PC-3 (cell line): ENCODE results near the gene CLTCL1. TPM values are rescaled to one million over a fixed set of nuclear protein-coding genes. Genes with fewer than 3 reads are reported as not detected.

Source experiments
- ATAC-seq: fragments of 200-7000 bp; cut with Tn5 transposase; 2 replicates; pipeline ENCODE4 v1.9.1; 2020; ENCODE audit warnings: mild to moderate bottlenecking, moderate library complexity
- BruUV-seq: library from RNA; stranded (reverse); fragments of 400-500 nt; replicated peaks from 2 replicates; lab custom pipeline; 2021; lab: Mats Ljungman, UMichigan
- CTCF ChIA-PET: fragments of 300-600 bp; sonication (Branson Sonifier 250); formaldehyde crosslinking; loops from one replicate; lab custom pipeline; 2022; ENCODE audit warnings: antibody characterized with exemption; lab: Charles Lee
- POLR2A ChIA-PET: fragments of 300-600 bp; sonication (Branson Sonifier 250); formaldehyde crosslinking; loops from one replicate; lab custom pipeline; 2022; ENCODE audit warnings: antibody characterized with exemption; ENCODE audit not compliant: unreplicated experiment; lab: Charles Lee
- DNase-seq: peaks from one replicate; pipeline ENCODE4 v3.0.0-alpha.2; 2015
- H2AFZ ChIP-seq: fragments of 300-600 bp; sonication (generic); 2 replicates; pipeline ENCODE4 v1.6.0; 2016; ENCODE audit warnings: antibody characterized with exemption, low read length
- H3F3A ChIP-seq: fragments of 300-600 bp; sonication (generic); one replicate; pipeline ENCODE4 v1.6.0; 2017; ENCODE audit warnings: antibody characterized with exemption, low read length, control low read depth, mild to moderate bottlenecking; ENCODE audit not compliant: unreplicated experiment
- H3K27ac ChIP-seq: fragments of 300-600 bp; sonication (generic); 2 replicates; pipeline ENCODE4 v1.5.1; 2016; ENCODE audit warnings: mild to moderate bottlenecking, low read length
- H3K27me3 ChIP-seq: fragments of 300-600 bp; sonication (generic); 2 replicates; pipeline ENCODE4 v1.6.1; 2016; ENCODE audit warnings: low read length, mixed read lengths
- H3K36me3 ChIP-seq: fragments of 300-600 bp; sonication (generic); 2 replicates; pipeline ENCODE4 v1.6.1; 2016; ENCODE audit warnings: low read depth, mixed run types, low read length, mixed read lengths
- H3K4me1 ChIP-seq: fragments of 300-600 bp; sonication (generic); 2 replicates; pipeline ENCODE4 v1.5.1; 2016; ENCODE audit warnings: low read length; ENCODE audit not compliant: insufficient read depth
- H3K4me2 ChIP-seq: fragments of 300-600 bp; sonication (generic); 2 replicates; pipeline ENCODE4 v1.6.0; 2016; ENCODE audit warnings: low read length
- H3K4me3 ChIP-seq: fragments of 300-600 bp; sonication (generic); 2 replicates; pipeline ENCODE4 v1.5.1; 2016; ENCODE audit warnings: mild to moderate bottlenecking, low read length, mixed read lengths
- H3K79me2 ChIP-seq: fragments of 300-600 bp; sonication (generic); 2 replicates; pipeline ENCODE4 v1.6.1; 2017; ENCODE audit warnings: low read length, mixed read lengths
- H3K9ac ChIP-seq: fragments of 300-600 bp; sonication (generic); 2 replicates; pipeline ENCODE4 v1.6.0; 2016; ENCODE audit warnings: mild to moderate bottlenecking, low read length
- H3K9me2 ChIP-seq: fragments of 300-600 bp; sonication (generic); replicated peaks from 2 replicates; pipeline ENCODE4 v1.6.1; 2016; ENCODE audit warnings: mixed run types, low read length, mixed read lengths
- H3K9me3 ChIP-seq: fragments of 300-600 bp; sonication (generic); 2 replicates; pipeline ENCODE4 v1.6.1; 2016; ENCODE audit warnings: low read length, mixed read lengths
- H4K20me1 ChIP-seq: fragments of 300-600 bp; sonication (generic); 2 replicates; pipeline ENCODE4 v1.6.1; 2016; ENCODE audit warnings: low read length, mixed read lengths
- EZH2 ChIP-seq: fragments of 300-600 bp; sonication (generic); IDR thresholded peaks from one replicate; pipeline ENCODE4 v1.6.1; 2017; ENCODE audit warnings: antibody characterized with exemption, mild to moderate bottlenecking, low read length; ENCODE audit not compliant: unreplicated experiment
- EZH2phosphoT487 ChIP-seq: fragments of 300-600 bp; sonication (generic); IDR thresholded peaks from 2 replicates; pipeline ENCODE4 v1.6.1; 2018; ENCODE audit warnings: mild to moderate bottlenecking, antibody characterized with exemption, low read length, borderline replicate concordance
- intact Hi-C: fragments of 100-400 bp; cut with micrococcal nuclease; formaldehyde crosslinking; loops from 2 replicates; pipeline ENCODE4 v1.9.0; 2023
- total RNA-seq: library from RNA; depleted of rRNA; stranded (reverse); fragments of >200 nt; gene quantifications from 2 replicates; pipeline ENCODE4 v1.2.3, GENCODE V29; 2014
- TF ChIP-seq, protein P1 (sequence below): fragments of 300-600 bp; sonication (generic); conservative IDR thresholded peaks from 2 replicates; pipeline ENCODE4 v1.5.1; 2017; ENCODE audit warnings: antibody characterized with exemption, low read depth, mild to moderate bottlenecking, low read length

Gene CLTCL1
- total RNA-seq, 1 experiment from 2014 or later, result 5.5 TPM

DNA sequence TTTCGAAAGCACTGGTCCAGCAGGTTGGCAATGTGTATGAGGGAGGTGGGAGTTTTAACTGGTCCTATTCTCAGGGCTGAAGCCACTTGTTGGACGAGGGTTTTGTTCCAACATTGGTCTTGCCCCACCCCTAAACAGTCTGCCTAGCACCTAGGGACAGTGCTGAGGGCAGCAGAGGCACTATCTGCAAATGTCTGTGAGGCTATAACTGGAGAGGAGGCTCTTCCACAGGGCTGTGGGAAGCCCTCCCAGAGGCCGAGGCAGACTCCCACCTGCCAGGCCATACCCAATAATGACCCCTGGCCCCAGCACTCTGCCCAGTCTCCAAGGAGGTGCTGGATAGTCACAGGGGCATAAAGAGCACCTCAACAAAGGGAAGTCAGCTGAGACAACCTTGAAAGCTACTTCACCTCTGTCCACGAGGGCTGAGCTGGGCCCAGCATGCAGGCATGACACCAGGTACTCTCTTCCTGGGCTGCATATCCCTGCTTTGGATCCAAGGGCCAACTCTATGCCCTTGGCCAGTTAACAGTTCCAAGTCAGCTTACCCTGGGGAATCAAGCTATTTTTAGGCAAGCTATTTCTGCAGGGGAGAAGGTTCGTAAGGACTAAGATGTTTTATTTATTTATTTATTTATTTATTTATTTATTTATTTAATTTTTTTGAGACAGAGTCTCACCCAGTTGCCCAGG, 72.8 kb downstream of the CLTCL1 start:
- no peak for TF ChIP-seq EZH2
- TF ChIP-seq EZH2phosphoT487, result no peak
- TF ChIP-seq, protein P1, sequence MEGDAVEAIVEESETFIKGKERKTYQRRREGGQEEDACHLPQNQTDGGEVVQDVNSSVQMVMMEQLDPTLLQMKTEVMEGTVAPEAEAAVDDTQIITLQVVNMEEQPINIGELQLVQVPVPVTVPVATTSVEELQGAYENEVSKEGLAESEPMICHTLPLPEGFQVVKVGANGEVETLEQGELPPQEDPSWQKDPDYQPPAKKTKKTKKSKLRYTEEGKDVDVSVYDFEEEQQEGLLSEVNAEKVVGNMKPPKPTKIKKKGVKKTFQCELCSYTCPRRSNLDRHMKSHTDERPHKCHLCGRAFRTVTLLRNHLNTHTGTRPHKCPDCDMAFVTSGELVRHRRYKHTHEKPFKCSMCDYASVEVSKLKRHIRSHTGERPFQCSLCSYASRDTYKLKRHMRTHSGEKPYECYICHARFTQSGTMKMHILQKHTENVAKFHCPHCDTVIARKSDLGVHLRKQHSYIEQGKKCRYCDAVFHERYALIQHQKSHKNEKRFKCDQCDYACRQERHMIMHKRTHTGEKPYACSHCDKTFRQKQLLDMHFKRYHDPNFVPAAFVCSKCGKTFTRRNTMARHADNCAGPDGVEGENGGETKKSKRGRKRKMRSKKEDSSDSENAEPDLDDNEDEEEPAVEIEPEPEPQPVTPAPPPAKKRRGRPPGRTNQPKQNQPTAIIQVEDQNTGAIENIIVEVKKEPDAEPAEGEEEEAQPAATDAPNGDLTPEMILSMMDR, result no peak
- H3K4me3 ChIP-seq, result no peak overlapping the region
- no peaks in the 10 kb centered on the region for H3K79me2 ChIP-seq
- no peak overlapping the region for H3K9ac ChIP-seq
- DNase-seq (no peak), ATAC-seq (no peak; the same call in 1 of the 2 replicates)
- H2AFZ ChIP-seq, result no peak overlapping the region
- no peaks in the 10 kb centered on the region for H4K20me1 ChIP-seq
- no peaks in the 10 kb centered on the region for H3F3A ChIP-seq
- intact Hi-C loops, result loop anchor here (1.0 to 5.0 kb wide), 3 partner anchors 40 to 74 kb away; partner anchors contain the start of genes CLTCL1 and SLC25A1
- H3K4me1 ChIP-seq, result no peaks in the 10 kb centered on the region
- CTCF ChIA-PET, result no interaction called here
- no peak overlapping the region for H3K27ac ChIP-seq
- no peaks in the 10 kb centered on the region for H3K9me2 ChIP-seq
- H3K4me2 ChIP-seq, result no peak overlapping the region
- POLR2A ChIA-PET, result no interaction called here
- H3K9me3 ChIP-seq, result no peaks in the 10 kb centered on the region
- H3K27me3 ChIP-seq, result no peaks in the 10 kb centered on the region
- no peaks in the 10 kb centered on the region for H3K36me3 ChIP-seq
- BruUV-seq, result no TSS peak

DNA sequence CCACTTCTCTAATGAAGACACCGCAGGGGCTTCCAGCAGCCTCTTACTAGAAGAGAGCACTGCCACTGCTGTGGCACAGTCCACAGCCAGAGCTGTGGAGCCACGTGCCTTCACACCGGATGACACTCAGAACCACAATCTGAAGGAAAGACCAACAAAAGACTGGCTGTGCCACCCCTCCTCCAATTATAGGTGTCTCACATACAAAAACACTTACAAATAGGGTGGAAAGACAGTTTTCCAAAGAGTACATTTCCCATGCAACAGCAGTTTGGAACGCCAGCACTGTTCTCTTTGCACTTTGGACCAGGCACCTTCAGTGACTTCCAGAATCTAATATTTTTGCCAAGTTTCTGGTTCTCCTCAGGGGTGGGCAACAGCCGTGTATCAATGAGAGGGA, 74.9 kb downstream of the CLTCL1 start:
- Histone ChIP-seq H3K27ac (no peak overlapping the region), H3K9me2 (no peaks in the 10 kb centered on the region), H3K36me3 (no peaks in the 10 kb centered on the region), H3K9me3 (no peaks in the 10 kb centered on the region), H3K4me1 (no peaks in the 10 kb centered on the region), H3K4me3 (no peak overlapping the region), H3K79me2 (no peaks in the 10 kb centered on the region), H2AFZ (no peak overlapping the region), H3K9ac (no peak overlapping the region), H3K27me3 (no peaks in the 10 kb centered on the region), H3F3A (no peaks in the 10 kb centered on the region), H4K20me1 (no peaks in the 10 kb centered on the region), H3K4me2 (no peak overlapping the region)
- TF ChIP-seq EZH2phosphoT487 (no peak), EZH2 (no peak)
- TF ChIP-seq, protein P1, result no peak
- ATAC-seq (no peak), DNase-seq (no peak)
- intact Hi-C loops, result loop anchor here (5.0 kb wide), 1 partner anchor 76 kb away; the partner anchor contains the start of gene CLTCL1
- ChIA-PET CTCF (no interaction called here), POLR2A (interaction anchor here (0.5 kb wide), 1 partner anchor 124 kb away, joined by 8 read pairs; no protein-coding TSS in a partner anchor)
- BruUV-seq, result no TSS peak

- Histone ChIP-seq H3K9ac (no peak overlapping the region), H2AFZ (no peak overlapping the region), H3K9me2 (no peaks in the 10 kb centered on the region), H4K20me1 (no peaks in the 10 kb centered on the region), H3F3A (no peaks in the 10 kb centered on the region), H3K79me2 (no peaks in the 10 kb centered on the region), H3K27me3 (no peaks in the 10 kb centered on the region), H3K27ac (no peak overlapping the region), H3K4me2 (no peak overlapping the region), H3K4me1 (no peaks in the 10 kb centered on the region), H3K9me3 (no peaks in the 10 kb centered on the region), H3K36me3 (no peaks in the 10 kb centered on the region), H3K4me3 (no peak overlapping the region)
- CTCF ChIA-PET, result no interaction called here
- intact Hi-C loops, result loop anchor here (5.0 kb wide), 1 partner anchor 77 kb away; the partner anchor contains the start of gene CLTCL1
- POLR2A ChIA-PET, result no interaction called here
- no peak for ATAC-seq
- TF ChIP-seq EZH2phosphoT487 (no peak), EZH2 (no peak)
- TF ChIP-seq, protein P1, result no peak
- DNase-seq, result no peak
- BruUV-seq, result no TSS peak
Measured at GRCh38 chr22:19215360-19215759, 76.2 kb downstream of the CLTCL1 start.
